Stimulated activated CD8-positive, alpha-beta memory T cell treated with anti-CD3 and anti-CD28 coated beads, Interleukin-15, amount 100 ng/mL, for 48 hours (primary cell): ENCODE results near the gene TBC1D5.
"Not testable (repeated sequence)": the region's sequence is repeated elsewhere in the genome, so short reads cannot be mapped to it uniquely, and the experiment has no call there.

ENCODE experiments used
- DNase-seq, 2 donors: peaks; one replicate each; pipeline ENCODE4 v3.0.0-alpha.2; 2020; ENCODE audit warnings: low read depth in 2 of 2

Gene TBC1D5

GRCh38 chr3:17411157-17411877, 331.1 kb downstream of the TBC1D5 start:
- DNase-seq: no peak

GRCh38 chr3:17407576-17407975, 334.9 kb downstream of the TBC1D5 start:
- DNase-seq: no peak

GRCh38 chr3:17404548-17404947, 337.9 kb downstream of the TBC1D5 start:
- DNase-seq: no peak

- no peak for DNase-seq
Observed at GRCh38 chr3:17402442-17402841, 340.0 kb downstream of the TBC1D5 start.

GRCh38 chr3:17401912-17402311, 340.5 kb downstream of the TBC1D5 start:
- DNase-seq: no peak

- DNase-seq: no peak
Observed at GRCh38 chr3:17399586-17399985, 342.8 kb downstream of the TBC1D5 start.

- DNase-seq: no peak
Observed at GRCh38 chr3:17398959-17399551, 343.4 kb downstream of the TBC1D5 start.

- no peak for DNase-seq
Observed at GRCh38 chr3:17396036-17396435, 346.4 kb downstream of the TBC1D5 start.

- no peak for DNase-seq
Observed at GRCh38 chr3:17394541-17395155, 347.8 kb downstream of the TBC1D5 start.

GRCh38 chr3:17392516-17392915, 349.9 kb downstream of the TBC1D5 start:
- DNase-seq: not testable (repeated sequence)

- DNase-seq: no peak
Observed at GRCh38 chr3:17390785-17391184, 351.6 kb downstream of the TBC1D5 start.

- no peak for DNase-seq
Observed at GRCh38 chr3:17387108-17387507, 355.3 kb downstream of the TBC1D5 start.

GRCh38 chr3:17386432-17386831, 356.0 kb downstream of the TBC1D5 start:
- DNase-seq: no peak

- DNase-seq: no peak
Observed at GRCh38 chr3:17384567-17385296, 357.7 kb downstream of the TBC1D5 start.

GRCh38 chr3:17373304-17373703, 369.1 kb downstream of the TBC1D5 start:
- DNase-seq: no peak

GRCh38 chr3:17372362-17373210, 369.8 kb downstream of the TBC1D5 start:
- no peak for DNase-seq

GRCh38 chr3:17369973-17370372, 372.5 kb downstream of the TBC1D5 start:
- no peak for DNase-seq

- DNase-seq: no peak
Observed at GRCh38 chr3:17367171-17367570, 375.3 kb downstream of the TBC1D5 start.

GRCh38 chr3:17360991-17361390, 381.4 kb downstream of the TBC1D5 start:
- no peak for DNase-seq

- no peak for DNase-seq
Observed at GRCh38 chr3:17359911-17360310, 382.5 kb downstream of the TBC1D5 start.

GRCh38 chr3:17357035-17357710, 385.3 kb downstream of the TBC1D5 start:
- DNase-seq: no peak
